GM10266 (cell line): ENCODE results near the gene FBF1.

Experiments
- DNase-seq: peaks from one replicate; pipeline ENCODE4 v3.0.0; 2012; ENCODE audit errors: extremely low spot score
- TF ChIP-seq, protein P1 (sequence below): IDR thresholded peaks from 2 replicates; pipeline ENCODE4 v1.5.1; 2012; ENCODE audit warnings: mild to moderate bottlenecking, low read depth; ENCODE audit not compliant: control insufficient read depth, insufficient read depth; ENCODE audit errors: missing control alignments

Gene FBF1

DNA sequence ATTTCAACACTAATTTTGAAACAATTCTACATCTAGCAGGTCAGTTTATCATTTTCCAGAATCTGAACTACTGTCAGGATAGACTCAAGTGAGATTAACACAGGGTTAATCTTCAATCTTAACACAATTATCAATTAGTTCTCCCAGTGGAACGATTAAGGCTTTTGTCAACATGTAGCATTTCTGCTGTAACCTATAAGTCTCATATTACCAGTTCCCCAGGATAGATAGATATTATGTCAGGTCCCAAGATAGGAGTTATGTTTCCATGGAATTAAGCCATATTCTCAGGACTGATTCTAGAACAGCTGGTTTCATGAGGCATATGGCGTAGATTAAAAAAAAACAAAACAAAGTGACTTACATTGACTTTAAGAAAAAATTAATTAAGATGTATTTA is 4.4 kb upstream of the FBF1 start:
- DNase-seq, result no peak
- TF ChIP-seq, protein P1, sequence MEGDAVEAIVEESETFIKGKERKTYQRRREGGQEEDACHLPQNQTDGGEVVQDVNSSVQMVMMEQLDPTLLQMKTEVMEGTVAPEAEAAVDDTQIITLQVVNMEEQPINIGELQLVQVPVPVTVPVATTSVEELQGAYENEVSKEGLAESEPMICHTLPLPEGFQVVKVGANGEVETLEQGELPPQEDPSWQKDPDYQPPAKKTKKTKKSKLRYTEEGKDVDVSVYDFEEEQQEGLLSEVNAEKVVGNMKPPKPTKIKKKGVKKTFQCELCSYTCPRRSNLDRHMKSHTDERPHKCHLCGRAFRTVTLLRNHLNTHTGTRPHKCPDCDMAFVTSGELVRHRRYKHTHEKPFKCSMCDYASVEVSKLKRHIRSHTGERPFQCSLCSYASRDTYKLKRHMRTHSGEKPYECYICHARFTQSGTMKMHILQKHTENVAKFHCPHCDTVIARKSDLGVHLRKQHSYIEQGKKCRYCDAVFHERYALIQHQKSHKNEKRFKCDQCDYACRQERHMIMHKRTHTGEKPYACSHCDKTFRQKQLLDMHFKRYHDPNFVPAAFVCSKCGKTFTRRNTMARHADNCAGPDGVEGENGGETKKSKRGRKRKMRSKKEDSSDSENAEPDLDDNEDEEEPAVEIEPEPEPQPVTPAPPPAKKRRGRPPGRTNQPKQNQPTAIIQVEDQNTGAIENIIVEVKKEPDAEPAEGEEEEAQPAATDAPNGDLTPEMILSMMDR, result no peak

- DNase-seq, result no peak
- TF ChIP-seq, protein P1, result no peak
Measured at GRCh38 chr17:75943491-75943890, 2.6 kb upstream of the FBF1 start.

DNA sequence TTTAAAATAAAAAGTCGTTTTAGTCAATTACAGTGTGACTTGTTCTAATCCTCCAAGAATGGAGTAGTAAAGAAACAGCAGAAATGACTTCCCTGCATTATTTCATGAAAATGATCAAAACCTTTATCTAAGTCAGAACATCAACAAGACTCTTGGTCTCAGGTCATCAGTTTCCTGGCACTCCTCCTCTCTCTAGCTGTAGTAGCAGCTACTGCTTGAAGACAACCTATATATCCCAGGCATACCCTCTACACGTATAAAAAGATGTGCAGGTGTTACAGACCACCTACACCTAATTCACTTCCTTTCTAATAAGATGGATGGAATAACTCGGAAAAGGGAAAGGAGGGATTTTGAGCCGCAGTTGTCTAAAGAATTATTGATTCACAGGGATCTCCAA is 1.6 kb upstream of the FBF1 start:
- no peak for DNase-seq
- TF ChIP-seq, protein P1, result no peak

DNA sequence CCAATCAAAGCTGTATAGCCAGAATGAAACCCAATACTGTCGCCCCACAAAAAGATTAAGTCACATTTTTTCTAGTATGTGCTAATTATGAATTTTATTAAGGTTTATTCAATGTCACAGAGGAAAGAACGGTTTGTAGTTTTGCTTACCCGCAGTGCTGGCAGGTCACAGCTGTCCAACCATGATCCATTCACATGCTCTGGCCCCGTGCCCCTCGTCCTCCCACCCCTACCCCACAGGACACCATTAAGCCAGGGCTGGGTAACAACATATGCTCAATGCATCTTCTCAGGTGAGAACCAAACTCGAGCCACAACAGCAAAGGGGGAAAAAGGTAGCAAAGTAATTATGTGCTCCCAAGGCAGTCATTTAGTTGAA is 589 bp upstream of the FBF1 start:
- TF ChIP-seq, protein P1, result no peak
- DNase-seq, result no peak

GRCh38 chr17:75937652-75938051 is 3.2 kb downstream of the FBF1 start:
- no peak for DNase-seq
- TF ChIP-seq, protein P1, result no peak

DNA sequence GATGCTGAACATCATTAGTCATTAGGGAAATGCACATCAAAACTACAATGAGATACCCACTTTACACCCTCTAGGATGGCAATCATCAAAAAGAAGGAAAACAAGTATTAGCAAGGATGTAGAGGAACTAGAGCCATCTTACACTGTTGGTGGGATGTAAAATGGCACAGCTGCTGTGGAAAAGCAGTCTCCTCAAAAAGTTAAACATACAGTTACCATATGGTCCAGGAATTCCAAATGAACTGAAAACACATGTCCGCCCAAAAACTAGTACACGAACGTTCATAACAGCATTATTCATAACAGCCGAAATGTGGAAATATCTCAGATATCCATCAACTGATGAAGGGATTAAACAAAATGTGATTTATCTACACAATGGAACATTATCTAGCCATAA is 7.0 kb downstream of the FBF1 start:
- TF ChIP-seq, protein P1, result no peak
- no peak for DNase-seq

DNA sequence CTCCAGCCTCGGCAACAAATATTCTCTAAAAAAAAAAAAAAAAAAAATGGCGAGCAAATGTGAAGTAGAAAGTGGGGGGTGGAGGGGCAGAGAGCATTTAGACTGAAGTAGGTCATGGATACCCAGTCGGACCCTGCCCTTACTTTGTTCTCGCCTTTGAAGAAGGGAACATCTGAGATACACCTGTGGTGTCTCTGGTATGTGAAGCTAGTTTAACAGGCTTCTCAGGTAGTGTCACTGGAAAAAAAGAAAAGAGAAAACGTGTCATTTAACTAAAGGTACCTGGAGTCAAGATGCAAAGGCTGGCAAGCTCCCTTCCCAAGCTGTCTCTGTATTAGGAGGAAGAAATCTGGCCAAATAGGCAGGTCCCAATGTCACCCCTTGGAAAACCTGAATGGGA is 8.0 kb downstream of the FBF1 start:
- DNase-seq, result no peak
- TF ChIP-seq, protein P1, result no peak

GRCh38 chr17:75931062-75931461 is 9.8 kb downstream of the FBF1 start:
- DNase-seq, result no peak
- TF ChIP-seq, protein P1, result no peak
